Stomach (tissue), 4 donors: ENCODE data around the gene ERG.

Experiments used
- EP300 ChIP-seq: sonication (generic); formaldehyde crosslinking; IDR thresholded peaks from one replicate; pipeline ENCODE4 v1.6.1; 2017; ENCODE audit warnings: antibody characterized with exemption
- POLR2A ChIP-seq, 4 donors: fragments of 450-650 bp; IDR thresholded peaks; one replicate each; pipeline ENCODE4 v1.6.1; 2016; ENCODE audit warnings: antibody characterized with exemption in 4 of 4, control low read depth in 2 of 4, mild to moderate bottlenecking in 1 of 4, moderate library complexity in 1 of 4
- POLR2AphosphoS5 ChIP-seq, 3 donors: sonication (generic); formaldehyde crosslinking; IDR thresholded peaks; one replicate each; pipeline ENCODE4 v1.6.1; 2016; ENCODE audit warnings: antibody characterized with exemption in 3 of 3
- TF ChIP-seq, protein P1 (sequence below), 7 experiments: fragments of 450-650 bp in 4 of 7; fragments of 200-600 bp in 3 of 7; sonication (generic) in 3 of 7; IDR thresholded peaks; one replicate each; pipeline ENCODE4 v1.5.1; 2016 to 2019; ENCODE audit warnings: antibody characterized with exemption in 7 of 7, control low read depth in 2 of 7, mild to moderate bottlenecking in 1 of 7

DNA sequence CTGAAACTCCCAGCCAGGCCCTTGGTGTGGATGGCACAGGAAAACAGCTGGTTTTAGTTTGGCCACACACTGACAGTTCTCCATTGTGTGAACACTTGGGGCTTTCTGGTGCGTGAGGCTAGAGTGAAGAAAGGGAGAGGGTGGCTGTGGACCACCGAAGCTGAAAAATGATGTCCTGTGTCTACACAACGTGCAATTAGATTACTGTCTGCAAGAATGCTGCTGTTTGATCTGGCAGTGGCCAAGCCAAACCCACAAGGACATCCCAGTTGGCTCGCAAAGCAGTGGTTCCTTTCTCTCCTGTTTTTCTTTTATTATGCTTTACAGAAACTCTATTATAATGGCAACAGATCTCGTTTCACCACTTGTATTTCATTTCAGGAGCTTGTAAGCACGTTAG, 58.9 kb downstream of the ERG start:
- TF ChIP-seq, protein P1, sequence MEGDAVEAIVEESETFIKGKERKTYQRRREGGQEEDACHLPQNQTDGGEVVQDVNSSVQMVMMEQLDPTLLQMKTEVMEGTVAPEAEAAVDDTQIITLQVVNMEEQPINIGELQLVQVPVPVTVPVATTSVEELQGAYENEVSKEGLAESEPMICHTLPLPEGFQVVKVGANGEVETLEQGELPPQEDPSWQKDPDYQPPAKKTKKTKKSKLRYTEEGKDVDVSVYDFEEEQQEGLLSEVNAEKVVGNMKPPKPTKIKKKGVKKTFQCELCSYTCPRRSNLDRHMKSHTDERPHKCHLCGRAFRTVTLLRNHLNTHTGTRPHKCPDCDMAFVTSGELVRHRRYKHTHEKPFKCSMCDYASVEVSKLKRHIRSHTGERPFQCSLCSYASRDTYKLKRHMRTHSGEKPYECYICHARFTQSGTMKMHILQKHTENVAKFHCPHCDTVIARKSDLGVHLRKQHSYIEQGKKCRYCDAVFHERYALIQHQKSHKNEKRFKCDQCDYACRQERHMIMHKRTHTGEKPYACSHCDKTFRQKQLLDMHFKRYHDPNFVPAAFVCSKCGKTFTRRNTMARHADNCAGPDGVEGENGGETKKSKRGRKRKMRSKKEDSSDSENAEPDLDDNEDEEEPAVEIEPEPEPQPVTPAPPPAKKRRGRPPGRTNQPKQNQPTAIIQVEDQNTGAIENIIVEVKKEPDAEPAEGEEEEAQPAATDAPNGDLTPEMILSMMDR (IDR thresholded peaks at IDR 0.05), result no peak
- TF ChIP-seq POLR2A (IDR thresholded peaks at IDR 0.05) (no peak), EP300 (no peak), POLR2AphosphoS5 (IDR thresholded peaks at IDR 0.05) (no peak)
